Activated T-cell treated with anti-CD3 and anti-CD28 coated beads for 1 hour (primary cell): ENCODE results near the gene CCDC50.

Experiments
- DNase-seq: peaks from one replicate; pipeline ENCODE4 v3.0.0-alpha.2; 2020; ENCODE audit warnings: low read depth

The CCDC50 gene

DNA sequence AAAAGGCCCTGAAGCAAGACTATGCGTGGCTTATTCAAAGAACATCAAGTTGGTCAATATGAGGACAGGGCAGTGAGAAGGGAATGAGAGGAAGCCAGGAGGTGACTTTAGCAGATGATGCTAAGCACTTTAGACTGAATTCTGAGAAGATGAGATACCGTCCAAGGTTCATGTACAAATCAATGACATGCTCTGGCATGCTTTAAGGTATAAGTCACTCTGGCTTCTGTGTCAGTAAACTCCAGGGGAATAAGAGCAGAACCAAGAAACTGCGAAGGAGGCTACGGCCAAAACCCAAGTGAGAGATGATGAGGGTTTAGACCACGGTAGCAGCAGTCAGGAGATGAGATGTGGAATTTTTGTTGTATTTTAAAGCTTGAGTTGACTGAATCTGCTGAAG is 8.9 kb upstream of the CCDC50 start:
- DNase-seq: no peak

DNA sequence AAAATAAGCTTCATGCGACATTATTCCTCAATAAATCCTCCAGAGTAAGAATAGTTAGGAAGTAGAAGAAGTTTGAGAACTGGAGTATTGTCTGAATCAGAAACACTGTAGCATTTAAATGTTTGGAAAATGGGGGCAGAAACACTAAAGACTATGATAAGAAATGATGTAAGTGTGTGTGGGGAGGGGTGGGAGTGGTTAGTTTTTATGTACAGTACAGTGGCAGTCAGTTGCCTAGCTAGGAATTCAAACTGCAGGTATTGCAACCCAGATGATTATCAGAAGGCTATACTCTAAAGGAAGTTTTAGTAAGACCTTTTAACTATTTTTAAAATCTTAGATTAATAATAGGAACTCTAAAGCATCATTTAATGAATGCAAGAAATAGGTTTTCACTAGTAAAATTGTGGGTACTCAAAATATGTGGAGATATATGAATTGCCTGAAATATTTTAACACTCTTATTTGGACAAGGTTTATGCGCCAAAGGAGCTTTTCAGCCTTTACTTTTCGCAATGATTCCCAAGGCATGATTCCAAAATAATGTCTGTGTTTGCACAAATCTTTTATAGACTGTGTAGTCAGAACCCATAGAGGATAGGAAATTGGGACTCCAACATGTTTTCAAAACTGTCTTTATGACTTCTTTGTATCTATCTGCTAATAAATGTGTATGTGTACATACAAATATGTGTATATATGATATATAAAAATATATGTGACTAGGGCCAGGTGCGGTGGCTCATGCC is 8.0 kb upstream of the CCDC50 start:
- DNase-seq: no peak

DNA sequence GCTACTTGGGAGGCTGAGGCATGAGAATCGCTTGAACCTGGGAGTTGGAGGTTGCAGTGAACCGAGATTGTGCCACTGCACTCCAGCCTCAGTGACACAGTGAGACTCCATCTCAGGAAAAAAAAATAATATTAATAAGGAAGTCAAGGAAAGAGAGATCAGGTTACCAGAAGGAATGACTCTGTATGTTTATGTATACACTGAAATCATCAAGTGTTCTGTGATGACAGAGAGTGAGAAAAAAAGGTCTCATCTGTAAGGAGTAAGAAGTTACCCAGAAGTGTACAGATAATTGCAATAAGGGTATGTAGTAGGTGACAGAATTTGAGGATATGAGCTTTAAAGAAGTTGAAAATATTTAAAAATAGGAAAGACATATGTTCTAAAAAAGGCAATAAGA is 4.3 kb upstream of the CCDC50 start:
- DNase-seq: no peak

DNA sequence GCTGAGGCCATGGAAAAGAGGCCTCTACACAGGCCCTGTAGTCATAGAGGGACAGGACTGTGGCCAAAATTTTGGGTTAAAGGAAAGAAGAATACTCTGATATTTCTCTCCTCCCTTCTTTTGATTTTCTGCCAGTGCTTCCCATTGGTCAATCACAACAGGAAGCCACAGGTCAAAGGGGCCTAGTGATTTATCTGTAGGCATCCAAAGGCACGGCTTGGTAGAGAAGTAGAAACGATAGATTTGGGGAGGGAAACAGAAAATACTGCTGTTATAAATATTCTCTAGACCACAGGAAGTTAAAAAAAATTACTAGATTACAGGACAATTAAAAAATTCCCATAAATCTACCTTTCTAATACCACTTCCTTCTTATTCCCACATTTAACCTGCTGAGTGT is 1.7 kb upstream of the CCDC50 start:
- DNase-seq: no peak

DNA sequence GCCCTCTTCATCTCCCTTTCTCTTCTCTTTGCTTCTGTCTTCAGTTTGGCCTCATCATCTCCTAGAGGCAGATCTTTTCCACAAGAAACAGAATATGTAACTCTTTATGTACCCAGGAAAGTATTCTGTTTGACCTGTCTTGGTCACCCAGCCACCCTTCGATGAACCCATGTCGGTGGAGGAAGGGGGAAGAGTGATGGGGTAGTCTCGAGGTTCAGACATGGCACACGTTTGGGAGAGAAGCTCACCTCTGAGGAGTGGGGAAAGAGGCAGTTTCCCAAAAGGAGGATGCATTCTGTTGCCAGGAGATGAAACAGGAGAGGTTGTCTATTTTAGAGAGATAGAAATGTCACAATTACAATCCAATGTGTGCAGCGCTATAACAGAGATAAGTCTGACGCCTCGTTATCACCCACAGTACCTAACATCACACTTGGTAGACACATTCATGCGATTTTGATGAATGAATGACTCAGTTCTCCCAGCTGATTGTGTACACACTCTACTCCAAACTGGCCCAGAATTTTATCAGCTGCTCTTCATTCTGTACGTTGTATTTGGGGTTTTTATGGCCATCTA is 722 bp upstream of the CCDC50 start:
- no peak for DNase-seq

DNA sequence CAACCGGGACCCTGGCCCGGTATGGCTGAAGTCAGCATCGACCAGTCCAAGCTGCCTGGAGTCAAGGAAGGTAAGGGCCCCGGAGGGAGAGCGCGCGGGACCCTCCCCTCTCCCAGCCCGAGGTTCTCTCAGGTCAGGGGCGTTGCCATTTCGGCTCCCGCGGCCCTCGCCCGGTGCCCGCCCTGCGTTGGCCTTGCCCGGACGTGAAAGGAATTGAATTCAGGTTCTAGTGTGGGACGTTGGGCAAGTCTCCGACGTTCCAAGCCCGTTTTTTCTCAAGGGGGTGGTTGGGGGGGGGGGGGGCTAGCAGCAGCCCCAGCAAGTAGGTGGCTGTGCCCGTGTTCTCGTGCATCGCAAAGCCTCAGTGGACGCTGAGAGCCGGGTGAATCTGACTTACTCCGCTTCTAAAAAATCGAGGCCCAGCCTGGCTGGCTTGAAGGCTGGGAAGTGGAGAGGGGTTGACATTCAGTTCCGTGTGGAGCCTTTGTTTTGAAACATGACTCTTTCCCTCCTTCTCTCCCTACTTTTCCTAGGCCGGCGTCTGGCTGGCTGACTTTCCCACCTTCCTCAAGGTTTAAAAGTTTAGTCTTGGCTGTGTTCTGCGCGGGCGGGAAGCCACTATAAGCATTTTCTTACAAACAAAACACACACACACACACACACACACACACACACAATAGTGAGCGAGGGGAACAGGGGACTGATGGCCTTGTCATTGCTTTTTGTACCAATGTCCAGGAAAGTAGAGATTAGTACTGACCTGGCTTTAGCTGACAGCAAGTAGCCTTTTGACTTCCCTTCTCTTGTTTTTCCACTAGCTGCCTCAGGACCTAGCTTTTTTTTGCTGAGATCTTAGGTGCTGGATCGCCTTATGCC is 698 bp downstream of the CCDC50 start, which contains the start of gene UTS2B:
Gene UTS2B, minus strand, starts transcription at position 873 of the 876 bp plus-strand sequence. CDS start 48,337 bp downstream, outside the sequence.
- no peak for DNase-seq

DNA sequence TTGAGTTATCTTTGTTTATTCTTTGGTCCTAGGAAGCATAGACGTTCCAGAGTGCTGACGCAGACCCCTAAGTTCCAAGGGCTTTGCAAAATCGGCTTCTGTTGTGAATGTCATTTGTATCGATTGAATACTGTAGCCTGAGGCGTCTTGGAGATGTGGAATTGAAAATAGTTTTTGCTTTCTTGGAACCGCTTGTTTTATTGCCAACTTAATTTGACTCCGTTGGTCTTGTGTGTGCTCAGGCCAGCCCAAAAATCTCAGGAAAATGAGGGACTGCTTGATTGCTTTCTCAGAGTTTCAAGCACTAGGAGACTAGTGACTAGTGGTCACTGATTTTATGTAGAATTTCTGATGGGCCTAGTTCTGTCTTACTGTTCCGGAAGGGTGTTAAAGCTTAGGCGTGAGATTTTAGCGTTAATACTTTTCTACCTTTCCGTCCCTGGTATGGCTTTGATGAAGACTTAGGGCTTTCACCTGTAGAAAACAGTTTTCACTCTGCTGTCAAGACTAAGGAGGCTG is 1.4 kb downstream of the CCDC50 start:
- no peak for DNase-seq

DNA sequence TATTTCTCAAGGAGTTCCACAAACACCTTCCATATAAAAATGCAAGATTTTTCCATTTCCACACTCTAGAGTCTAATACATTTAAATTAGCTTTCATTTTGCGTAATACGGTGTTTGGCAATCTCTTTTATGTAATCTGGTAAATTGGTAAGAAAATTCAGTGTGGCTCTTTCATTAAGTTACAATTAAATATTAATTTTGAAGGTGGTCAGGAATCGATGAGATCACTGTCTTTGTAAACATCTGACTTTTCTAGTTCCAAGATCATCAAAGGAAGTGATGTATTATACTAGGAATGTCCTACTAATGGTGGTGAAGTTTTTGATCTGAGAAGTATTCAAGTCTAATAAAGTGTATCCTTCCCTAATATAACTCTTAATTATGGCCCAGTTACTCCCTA is 2.2 kb downstream of the CCDC50 start:
- DNase-seq: no peak

DNA sequence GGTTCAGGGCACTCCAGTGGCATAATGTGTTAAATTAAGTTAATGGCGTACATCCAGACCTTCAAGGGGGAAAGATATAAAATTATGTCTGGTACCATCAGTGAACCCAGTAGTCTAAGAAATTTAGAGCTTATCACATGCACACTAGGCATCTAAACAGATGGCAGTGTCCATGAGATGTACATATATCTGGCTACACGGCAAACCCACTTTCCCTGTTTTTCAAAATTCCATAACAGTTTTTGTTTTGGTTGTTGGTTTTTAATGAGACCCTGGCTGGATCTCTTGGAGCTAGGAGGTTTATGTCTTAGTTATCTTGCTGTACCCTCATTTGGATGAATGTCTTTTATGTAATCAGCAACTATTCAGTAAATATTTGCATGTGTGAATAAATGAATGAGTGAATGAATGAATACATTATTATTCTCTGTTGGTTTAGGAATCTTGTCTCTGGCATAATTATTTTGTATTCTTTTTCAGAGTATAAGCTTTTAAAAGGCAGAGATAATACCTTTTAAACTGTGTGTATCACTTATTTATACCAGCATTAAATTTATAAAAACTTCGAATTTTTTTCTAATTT is 4.2 kb downstream of the CCDC50 start:
- no peak for DNase-seq

DNA sequence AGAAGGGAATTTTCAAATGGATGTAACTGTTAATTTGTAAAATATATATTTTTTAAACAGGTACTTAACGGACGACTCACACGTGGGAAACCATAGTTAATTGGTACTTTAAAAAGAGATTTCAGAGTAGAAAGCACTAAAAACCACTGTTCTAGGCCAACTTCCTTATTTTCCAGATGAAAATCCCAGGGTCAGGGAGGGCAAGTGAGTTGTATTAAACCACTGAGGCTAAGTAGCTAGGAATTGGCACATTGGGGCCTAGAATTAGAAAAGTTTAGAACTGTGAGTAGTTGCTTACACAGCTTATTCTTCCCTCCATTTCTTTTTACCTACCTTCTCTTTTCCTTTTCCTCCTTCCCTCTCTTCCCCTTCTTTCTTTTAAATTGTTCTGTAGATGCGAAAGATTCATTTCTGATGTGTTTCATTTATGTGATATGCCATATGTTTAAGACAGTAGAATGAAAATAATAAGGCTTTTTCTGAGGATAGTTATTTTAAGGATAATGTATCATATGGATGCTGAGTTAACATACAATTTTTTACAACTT is 5.2 kb downstream of the CCDC50 start:
- DNase-seq: no peak

DNA sequence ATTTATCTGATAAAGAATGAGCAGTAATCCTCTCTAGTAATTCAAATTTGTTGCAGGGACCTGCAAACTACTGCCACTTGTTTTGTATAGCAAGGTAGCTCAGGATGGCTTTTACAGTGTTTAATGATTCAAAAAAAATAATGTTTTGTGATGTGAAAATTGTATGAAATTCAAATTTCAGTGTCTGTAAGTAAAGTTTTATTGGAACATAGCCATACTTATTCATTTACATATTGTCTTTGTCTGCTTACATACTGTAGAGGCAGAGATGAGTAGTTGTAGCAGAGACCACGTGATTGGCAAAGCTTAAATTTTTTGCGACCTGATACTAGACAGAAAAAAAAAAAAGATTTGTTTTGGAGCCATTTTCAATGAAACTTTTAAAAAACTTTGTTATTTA is 7.6 kb downstream of the CCDC50 start:
- no peak for DNase-seq

DNA sequence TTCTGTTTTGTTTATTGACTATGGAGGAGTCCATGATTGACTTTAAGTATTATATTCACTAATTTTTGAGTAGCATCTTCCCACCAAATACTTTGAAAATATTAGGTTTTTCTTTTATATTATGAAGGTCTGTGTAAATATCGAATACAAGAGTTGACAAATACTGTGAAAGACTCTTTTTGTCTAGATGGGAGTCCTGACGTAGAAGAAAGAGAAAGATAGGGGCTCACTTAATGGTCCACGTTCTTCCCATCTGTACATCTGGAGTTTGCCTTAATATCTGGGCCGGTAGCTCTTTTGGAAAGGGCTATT is 8.9 kb downstream of the CCDC50 start:
- DNase-seq: no peak

DNA sequence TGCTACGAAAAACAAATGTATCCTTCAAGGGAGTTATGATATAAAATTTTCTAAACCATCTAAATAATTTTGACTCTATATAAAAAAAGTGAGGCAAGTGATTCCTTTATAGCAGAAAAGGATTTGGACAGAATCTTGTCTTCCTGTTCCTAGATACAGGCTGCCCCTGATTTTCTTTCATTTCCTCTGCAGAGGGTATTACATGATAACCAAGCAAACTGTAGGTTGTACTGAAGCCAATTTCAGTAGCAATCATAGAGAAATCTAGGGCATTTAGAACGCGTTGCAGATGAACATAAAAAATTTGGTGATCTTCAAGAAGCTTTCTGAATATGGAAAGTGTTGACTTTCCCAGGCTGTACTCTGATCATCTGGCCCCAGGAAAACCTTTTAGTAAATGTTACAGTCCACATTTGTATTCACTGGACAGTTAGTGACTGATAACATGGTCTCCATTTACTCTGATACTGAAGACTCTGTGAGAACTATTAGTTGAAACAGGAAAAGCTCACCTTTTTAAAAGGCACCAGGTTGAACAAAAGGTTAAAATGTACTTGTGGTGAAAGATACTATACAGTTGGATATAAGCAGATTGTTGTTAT is 10.2 kb downstream of the CCDC50 start:
- DNase-seq: no peak

DNA sequence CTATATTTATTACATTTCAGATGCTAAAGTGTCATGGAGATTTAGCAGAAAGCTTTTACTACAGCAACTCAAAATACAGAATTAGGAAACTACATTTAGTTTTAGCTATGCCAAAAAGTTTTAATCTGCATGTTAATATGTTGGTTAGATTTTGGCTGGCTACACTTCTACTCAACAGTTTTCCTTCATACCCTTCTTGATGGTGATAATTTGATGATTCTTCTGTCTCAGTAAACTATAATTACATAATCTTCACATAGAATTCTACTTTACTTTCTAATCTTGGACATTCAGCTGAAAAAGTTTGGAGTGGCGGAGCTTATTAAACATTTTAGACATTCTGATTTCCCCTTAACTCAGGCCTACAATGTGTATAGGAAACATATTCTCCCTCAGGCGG is 11.2 kb downstream of the CCDC50 start:
- DNase-seq: no peak

DNA sequence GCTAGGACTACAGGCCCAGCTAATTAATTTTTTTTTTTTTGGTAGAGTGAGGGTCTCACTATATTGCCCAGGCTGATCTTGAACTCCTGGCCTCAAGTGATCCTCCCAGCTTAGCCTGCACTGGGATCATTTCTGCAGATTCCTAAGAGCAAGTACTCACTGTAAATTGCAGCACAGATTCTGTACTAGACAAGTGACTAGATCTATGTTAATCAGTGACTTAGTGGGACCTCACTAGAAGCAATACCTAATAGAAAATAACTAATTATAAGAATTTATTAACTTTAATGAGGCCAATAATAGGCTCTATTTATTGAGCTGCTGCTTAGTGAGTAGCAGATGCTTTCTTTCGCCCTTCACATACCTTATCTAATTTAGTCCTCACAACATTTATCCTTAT is 11.8 kb downstream of the CCDC50 start:
- no peak for DNase-seq

DNA sequence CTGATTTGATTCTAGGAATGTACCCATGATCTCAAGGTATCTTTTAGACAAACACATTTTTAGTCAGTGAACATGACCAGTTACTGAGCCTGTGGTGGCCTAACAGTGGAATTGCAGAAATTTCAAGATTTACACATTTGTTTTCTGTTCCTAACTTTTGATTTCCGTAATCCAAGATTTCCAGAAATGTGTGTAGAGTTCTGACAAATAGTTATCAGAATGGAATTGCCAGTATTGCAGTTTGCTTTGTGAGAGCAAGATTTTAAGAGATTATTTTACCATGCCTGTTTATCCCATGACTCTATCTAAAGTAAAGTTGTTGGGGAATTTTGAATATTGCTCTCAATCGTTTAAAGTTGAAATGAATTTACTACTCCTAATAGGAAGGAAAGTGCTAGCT is 12.8 kb downstream of the CCDC50 start:
- DNase-seq: no peak

DNA sequence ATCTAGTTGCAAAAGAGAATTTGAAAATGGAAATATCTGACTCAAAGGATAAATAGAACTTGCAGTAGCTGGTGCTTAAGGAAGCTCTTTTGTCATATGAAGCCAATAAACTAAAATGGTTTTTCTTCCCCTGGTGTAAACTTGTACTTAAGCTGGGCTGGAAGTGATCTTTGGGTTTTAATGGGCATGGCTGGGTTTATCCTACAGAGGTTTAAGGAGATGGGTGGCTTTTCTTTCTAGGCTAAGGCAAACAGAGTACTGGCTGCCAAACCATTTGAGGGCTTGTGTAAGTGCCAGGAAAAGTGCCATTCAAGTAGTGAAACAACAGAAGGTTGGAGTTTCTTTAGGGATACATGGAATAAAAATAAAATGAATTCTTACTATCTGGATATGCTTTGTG is 13.2 kb downstream of the CCDC50 start:
- DNase-seq: no peak

DNA sequence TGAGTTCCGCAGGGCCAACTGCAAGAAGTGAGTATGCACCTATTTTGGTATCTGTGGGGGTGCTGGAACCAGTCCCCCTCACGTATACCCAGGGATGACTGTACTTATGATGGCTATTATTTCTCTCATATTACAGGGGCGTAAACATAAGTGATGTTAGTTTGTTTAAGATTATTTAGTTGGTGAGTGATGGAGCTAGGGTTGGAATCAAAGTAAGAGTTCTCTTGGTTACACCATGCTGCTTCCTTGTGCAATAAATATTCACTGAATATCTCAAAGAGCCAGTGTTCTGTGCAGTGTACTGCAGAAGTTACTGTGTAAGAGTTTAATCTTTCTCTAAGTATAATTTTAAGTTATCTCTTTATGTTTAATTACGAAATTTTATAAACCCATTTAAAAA is 13.9 kb downstream of the CCDC50 start:
- DNase-seq: no peak

DNA sequence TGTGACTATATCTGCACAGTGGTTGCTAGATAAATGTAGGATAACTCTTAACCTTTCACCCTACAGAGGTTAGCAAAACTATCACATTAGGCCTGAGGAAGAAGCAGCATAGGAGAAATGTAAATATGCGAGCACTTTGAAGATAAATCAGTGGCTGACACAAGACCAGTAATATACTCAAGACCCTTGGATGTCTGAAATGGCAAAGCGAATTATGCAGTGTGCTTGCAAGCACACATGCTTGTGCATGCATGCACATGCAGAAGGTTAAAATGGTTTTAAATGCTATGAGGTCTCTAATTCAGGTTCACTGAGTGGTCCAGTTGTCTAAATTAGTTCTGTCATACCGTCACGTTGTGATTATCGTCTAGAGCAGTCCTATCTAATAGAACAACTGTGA is 14.7 kb downstream of the CCDC50 start:
- no peak for DNase-seq

DNA sequence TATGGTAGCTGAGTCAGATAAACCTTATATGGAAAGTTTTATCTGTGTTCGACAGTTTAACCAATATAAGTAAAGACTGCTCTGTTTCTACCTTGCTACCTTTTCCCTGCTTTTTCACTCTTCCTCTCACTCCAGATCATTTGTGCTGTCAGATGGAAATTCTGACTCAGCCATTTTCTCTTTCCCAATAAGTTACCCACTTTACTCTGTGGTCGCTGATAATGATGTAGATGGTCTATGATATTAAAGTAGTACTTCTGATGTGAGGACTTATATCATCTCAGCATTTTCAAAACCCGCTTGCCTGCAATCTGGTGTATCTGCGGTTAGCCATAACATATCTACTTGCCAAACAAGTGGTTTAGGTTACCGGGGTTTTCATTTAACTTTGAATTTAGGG is 16.1 kb downstream of the CCDC50 start:
- no peak for DNase-seq

DNA sequence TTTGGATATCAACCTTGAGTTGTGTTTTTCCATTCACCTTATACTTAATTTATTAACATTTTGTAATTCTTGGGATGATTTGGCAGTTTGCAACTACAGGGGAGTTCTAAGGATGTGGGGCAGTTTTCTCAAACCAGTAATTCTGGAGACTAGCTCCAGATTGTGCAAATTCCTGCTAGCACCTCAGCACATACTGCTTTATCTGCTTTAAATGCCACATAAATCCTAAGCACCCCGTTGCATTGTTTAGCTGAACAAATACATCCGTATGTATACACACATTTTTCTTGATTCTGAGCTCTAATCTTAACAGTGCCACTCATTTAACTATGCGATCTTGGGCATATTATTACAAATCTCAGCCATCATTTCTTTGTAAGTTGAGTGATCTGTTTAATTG is 18.0 kb downstream of the CCDC50 start:
- no peak for DNase-seq

DNA sequence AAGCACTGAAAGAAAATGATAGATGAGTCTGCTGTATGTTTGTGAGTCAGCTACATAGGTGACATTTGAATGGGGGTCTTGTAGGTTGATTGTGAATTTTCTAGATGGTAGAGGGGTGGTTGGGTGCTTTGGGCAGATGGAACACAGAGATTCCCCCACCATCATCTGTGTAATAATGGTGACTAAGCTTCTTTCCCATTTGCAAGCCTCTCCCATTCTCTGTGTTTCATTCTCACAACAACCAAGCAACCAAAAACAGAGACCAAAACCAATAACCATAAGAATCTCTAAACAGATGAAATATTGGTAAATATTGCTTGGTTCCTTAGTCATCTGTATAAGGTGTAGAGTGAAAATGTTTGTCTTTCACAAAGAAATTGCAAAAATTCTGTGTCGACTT is 18.9 kb downstream of the CCDC50 start:
- DNase-seq: no peak
